HG03521 (cell line): Measurements from ENCODE around the gene FANCC.
"Not testable (repeated sequence)": the region's sequence is repeated elsewhere in the genome, so short reads cannot be mapped to it uniquely, and the experiment has no call there.

Experiments
- ATAC-seq: cut with Tn5 transposase; IDR thresholded peaks from one replicate; pipeline ENCODE4 v1.9.1; 2021; ENCODE audit warnings: mild to moderate bottlenecking, moderate library complexity; ENCODE audit not compliant: unreplicated experiment

The FANCC gene

DNA sequence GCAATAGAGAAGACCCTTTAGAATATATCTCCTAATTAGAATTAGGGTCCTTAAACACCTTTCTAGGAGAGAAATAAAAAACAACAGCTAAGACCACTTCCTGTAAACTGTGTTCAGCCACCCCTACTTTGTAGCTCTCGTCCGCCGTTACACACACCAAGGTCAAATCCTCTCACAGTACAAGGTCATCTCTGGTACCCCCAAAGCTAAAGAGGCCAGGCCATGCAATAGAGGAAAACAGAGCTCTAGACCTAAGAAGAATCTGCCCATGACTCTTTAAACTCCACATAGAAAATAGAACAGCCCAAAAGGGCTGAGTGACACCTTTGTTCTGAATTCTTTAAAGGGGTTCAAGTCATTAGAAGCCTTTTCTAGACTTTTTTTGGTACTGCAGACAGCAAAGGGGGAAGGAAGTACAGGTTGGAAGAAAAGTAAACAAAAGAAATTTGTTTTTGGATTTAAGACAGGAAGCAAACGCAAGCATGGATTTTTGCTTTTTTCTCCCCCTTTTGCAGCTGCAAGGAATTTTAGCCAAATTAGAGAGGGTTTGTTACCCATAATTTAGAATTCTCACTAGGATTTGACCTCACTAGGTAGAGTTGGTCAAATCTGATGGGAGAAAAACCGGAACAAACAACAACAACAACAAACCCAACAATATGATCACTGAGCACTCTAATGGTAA lies 13.4 kb upstream of the FANCC start:
- ATAC-seq: no peak

DNA sequence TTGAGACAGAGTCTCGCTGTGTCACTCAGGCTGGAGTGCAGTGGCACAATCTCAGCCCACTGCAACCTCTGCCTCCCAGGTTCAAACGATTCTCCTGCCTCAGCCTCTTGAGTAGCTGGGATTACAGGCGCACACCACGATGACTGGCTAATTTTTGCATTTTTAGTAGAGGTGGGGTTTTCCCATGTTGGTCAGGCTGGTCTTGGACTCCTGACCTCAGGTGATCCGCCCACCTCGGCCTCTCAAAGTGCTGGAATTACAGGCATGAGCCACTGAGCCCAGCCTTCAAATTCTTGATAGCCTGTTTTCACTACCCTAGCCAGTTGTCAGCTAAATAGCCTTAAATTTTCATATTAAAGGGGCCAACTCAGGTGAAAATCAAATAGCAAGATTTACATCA lies 11.6 kb upstream of the FANCC start:
- not testable (repeated sequence) for ATAC-seq

DNA sequence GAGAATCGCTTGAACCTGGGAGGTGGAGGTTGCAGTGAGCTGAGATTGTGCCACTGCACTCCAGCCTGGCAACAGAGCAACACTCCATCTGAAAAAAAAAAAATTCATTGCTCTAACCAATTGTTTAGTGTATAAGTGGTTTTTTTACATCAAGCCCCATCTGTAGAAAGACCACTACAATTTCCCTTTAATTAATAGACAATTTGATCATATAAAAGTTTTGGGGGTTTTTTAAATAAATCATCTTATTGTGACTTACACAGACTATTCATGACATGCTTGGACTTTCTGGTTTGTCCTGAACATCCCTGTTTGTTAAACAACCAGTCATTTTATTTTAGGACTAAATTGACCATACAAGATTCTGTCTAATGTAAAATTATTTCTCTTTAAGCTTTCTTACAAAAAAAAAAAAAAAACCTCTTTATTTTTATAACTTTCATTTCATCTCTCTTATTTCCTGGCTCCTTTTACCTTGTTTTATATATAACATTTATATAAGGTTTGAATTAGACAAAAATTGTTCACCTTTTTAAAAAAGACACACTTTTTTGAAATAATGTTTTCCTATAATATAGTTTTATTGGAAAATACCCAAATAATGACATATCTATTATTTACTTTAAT lies 9.8 kb upstream of the FANCC start:
- no peak for ATAC-seq

DNA sequence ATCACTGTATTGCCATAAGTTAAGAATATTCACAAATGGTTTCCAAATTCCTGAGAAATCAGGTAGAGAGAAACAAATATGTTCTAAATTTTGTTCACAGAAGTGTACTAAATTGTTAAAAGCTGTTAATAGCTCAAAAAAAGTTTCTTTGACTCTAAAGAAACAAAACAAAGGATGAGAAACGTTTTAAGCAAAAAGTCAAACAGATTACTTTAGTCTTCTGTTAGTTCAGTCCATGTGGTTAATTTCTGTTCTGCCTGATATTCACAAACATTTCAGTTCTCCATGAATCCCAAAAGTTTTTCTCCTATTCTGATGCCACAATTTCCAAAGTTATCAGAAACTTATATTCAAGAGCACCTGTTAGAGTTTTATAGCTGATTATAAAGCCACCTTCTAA lies 7.7 kb upstream of the FANCC start:
- ATAC-seq: no peak

DNA sequence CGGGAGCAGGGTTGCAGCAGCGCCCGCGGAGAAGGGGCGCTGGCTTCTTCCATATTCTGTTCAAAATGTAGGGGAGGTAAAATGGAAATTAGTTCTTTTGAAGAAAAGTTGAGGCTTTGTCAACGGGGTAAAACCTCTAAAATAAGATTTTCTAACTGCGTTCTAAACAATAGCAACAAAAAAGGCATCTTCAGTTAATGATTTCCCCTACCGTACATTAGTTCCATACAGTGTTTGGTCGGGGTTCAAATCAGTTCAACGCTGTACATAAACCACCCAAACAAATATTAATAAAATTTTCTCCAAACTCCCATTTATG lies 343 bp upstream of the FANCC start:
- ATAC-seq: no peak

DNA sequence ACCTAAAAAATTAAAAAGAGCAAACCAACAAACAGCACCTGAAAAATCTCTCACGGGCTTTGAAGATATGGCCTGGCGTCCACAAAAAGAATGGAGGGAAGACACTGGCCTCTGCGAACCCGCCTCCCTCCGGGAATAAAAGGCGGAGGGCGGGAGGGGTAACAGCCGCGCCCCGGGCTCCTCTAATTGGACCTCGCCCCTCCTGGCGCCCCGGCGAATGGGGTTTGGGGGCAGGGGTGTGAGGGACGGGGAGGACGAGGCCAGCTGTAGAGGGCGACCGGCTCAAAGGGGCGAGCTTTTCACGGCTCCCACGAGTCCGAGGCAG lies 753 bp downstream of the FANCC start:
- ATAC-seq: peak; percentile 39

DNA sequence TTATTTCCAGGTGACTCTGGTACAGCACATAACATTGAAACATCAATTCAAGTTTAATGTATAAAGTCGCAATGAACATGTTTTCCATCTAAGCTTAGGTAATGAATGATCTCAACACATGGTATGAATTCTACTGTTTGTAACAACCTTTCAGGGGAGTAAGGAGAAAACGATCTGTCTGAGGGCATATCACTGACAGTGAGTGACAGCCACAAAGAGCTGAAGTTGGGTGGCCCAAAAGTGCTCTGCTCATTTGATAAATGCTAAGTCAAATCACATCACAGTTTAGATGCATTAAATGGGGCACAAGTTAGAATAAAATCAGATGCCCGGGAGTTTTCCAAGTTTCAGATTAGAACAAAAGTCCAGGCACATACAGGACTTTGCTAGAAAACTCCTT lies 1.2 kb downstream of the FANCC start:
- ATAC-seq: no peak

DNA sequence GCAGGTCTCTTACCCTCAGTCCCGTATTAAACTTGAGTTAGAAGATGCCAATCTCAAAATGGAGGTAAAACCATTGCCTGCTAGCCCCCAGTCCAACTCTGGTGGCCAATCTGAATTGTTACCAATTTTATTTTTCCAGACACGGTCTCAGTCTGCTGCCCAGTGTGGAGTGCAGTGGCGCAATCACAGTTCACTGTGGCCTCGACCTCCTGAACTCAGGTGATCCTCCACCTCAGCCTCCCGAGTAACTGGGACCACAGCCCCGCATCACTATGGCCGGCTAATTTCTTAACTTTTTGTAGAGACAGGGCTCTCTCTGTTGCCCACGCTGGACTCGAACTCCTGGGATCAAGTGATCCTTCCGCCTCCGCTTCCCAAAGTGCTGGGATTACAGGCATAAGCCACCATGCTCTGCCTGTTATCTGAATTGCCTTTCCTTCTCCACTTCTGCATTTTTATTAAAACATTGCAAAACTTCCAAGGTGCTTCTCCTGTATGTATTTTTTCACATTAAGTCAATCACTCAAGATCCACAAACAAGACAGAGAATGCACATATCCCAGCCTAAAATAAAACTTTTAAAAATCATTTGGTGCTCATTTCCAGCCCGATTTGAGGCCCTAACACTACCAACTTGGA lies 2.3 kb downstream of the FANCC start:
- no peak for ATAC-seq

DNA sequence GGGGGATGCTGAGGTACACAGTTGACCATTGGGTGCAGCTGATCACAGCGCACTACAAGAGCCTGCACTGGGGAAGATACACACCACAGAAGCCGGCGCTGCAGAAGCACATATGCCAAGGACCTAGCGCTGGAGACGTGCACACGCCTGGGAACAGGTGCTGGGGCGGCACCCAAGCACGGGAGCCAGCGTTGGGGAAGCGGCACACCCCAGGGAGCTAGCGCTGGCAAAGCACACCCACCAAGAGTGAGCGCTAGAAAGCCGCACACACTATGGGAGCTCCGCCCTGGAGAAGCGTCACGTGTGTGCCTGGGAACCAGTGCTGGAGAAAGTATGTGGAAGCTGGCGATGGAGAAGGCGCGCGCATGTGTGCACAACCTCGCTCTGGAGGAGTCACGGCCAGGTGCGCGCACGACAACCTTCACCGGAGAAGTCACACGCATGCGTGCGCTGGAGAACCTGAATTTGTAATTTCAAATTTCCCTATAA lies 4.5 kb downstream of the FANCC start:
- ATAC-seq: no peak

DNA sequence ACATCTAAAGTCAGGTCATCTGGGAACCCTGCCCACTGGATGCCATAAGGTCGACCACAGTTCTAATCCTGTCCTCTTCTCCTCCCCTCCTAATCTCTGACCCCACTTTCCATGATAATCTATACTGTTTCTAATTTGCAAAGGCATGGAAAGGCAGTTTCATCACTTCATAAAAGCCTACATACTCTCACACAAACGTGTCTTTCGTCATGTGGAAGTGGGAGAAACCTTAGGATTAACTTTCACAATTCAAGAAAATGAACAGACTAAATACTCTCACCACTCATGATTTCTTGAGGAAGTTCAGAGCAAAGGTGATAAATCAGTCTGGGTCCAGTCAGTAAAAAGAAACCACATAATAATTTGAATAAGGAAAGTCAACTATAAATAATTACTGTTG lies 5.5 kb downstream of the FANCC start:
- ATAC-seq: no peak

DNA sequence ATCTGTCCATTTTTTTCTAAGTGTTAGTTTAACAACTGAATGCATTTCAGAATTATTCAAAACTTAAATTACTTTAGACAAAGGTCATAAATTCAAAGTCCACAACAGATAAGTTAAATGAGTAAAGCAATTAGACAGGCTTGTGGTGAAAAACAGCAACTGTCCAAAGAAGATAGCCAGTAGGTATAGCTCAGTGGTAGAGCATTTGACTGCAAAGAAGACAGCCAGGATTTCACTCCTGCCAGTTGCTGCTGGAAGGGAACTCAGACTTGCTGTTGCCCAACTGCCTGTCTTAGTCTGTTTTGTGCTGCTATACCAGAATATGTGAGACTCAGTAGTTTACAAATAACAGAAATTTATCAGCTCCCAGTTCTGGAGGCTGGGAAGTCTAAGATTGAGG lies 10.0 kb downstream of the FANCC start:
- ATAC-seq: no peak

DNA sequence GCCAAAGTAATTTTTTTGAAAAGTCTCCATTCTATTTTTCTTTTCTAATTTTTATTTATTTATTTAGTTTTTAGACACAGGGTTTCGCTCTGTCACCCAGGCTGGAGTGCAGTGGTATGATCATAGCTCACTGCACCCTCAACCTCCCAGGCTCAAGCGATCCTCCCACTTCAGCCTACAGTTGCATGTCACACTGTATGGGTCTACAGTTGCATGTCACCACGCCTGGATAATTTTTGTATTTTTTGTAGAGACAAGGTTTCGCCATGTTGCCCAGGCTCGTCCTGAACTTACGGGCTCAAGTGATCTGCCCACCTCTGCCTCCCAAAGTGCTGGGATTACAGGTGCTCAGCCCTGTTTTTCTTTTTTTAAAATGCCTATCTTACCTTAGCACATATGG lies 10.7 kb downstream of the FANCC start:
- ATAC-seq: no peak

DNA sequence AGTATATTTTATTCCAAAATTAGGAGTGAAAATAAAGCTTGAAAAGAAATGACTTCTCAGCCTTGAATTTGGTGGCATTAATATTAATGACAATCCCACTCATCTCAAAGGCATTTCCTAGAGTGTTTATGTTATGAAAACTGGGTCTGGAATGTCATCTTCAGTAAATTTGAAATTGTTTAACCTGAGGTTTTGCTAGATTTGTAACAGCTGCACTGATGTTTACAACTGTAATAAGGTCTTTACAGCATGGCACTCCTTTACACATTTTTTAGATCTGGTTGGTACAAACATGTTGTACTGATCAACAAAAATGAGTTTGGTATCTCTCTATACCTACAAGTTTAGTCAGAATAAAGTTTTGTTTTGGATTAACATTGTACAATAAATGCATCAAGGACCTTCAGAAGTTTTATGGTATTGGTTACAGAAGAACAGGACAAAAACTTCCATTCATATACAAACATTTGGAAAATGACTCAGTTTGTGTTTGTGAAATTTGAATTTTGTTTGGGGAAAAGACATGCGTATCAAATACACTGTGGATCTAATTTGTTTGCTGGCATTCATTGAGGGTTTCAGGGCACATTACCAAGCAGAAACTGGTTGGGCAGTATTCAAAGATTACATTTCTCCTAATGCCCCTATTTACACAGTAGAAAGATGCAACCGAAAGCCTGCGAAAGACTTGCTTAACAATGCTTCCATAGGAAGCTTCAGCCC lies 11.6 kb downstream of the FANCC start:
- ATAC-seq: no peak

DNA sequence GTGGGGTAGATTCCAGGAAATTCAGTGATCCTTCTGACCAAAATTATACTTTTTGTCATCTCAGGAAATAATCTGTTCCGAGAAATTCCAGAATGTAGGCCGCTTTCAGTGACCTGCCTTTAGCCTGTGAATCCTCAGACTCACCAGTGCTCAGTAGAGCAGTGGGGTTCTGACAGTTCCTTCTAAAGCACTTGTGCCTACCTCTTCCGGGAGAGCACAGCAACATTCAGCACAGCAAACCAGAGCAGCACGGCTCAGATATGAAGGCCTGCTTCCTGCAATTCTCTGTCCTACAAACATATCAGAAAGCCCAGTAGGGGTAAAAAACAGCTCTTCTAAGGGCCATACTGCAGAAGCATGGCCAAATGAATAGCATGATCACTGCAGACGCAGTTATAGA lies 15.0 kb downstream of the FANCC start:
- ATAC-seq: no peak

DNA sequence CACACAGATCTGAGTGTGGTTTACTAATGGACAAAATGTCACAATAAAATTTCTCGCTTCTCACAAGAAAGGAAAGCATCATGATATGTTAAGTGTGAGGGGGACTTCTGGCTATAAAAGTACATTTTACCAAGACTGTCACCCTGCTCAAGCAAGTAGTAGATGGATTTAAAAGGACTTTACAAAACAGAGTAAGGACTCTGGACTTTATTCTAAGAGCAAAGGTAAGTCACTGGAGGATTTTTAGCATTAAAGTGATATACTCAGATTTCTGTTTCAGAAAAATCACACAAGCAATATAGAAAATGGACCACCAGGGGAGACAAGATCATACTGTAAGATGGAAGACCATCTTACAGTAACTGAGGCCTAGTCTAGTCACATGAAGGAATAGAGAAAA lies 19.7 kb downstream of the FANCC start:
- ATAC-seq: no peak

DNA sequence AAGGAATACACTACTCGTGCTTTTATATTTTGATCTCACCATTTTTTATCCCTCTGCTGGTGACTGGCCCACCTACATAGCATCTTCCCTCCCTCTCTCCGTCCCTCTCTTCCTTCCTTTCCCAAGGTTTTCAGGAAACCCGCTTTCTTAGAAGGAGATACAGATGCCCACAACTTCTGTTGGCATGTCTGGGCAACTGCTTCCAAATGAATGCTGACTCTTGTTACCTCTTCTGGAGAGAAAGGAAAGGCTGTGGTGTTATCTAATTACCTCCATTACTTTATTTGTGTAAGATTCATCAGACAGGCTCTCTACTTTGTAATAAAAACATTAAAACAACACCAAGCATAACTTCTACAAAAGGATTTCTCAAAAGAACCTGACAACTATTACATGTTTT lies 20.2 kb downstream of the FANCC start:
- ATAC-seq: no peak

DNA sequence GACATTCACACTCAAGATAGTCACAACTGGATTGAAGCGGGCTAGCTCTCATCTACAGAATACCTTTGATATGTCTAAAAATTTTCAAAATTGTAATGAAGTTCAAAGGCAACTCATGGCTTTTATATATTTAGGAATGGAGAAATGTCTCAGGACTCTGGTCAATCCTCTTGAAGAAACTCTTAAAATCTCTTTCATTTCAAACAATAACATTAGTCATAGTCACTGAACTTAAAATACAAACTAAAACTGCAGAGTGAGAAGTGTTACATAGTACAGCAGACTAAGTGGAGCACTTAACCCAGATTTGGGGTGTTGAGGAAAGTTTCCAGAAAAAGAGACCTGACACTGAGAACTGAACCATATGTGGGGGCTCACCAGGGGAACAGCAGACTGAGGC lies 20.7 kb downstream of the FANCC start:
- ATAC-seq: no peak

DNA sequence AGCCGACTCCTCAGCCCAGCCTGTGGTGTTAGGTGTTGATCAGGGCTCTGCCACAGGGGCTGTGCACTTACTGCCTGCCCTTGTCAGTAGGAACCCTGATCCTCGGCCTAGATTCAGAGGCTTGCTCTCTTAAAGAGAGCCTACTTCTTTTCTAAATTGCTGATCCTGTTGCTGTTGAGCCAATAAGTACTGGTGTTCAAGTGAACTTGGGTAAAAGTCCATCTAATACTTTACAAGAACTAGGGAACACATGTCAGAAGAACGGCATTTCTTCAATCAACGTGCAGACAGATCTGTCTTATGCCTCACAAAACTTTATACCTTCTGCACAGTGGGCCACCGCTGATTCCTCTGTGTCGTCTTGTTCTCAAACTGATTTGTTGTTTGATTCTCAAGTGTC lies 24.2 kb downstream of the FANCC start:
- not testable (repeated sequence) for ATAC-seq

DNA sequence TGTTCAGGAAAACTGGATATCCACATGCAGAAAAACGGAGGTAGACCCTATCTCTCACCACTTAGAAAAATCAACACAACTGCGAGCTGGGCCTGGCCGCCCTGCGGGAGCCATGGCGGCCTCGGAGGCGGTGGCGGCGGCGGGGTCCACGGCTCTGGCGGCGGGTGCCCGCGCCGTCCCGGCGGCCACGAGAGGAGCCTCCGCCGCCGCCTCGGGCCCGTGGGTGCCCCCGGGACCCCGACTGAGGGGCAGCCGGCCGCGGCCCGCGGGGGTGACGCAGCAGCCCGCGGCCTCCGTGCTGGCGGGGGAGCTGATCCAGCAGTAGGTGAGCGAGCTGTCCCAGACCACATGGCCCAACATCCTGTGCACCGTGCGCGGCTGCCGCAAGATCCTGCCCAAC lies 25.3 kb downstream of the FANCC start:
- ATAC-seq: no peak

DNA sequence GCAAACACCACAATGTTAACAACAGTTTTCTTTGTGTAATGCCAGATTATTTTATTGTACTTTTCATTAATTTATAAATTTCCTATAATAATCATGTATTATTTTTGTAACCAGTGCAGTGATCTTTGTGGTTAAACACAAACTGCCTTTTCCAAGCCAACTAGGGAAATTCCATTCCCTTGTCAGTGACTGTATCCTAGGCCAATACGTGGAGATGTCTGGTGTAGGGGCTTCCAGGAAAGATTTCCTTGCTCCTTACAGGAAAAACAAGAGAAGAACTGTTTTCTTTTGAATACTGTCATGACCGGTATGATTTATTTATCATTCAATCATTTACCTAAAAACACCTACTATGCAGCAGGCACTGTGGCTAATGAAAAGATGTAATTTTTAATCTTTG lies 31.4 kb downstream of the FANCC start:
- ATAC-seq: no peak

DNA sequence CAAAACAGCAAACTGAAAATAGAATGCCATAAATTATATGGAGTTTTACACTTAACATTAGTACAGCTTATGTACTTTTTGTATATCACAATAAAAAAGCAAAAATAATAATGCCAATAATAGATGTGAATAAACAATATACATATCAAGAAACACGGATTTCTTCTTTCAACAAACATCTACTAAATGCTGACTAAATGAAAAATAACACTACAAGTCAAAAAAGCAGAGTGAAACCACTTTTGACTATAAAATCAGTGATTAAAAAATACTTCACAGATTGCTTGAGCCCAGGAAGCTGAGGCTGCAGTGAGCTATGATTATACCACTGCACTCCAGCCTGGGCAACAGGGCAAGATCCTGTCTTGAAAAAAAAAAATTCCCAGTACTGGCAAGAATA lies 32.2 kb downstream of the FANCC start:
- no peak for ATAC-seq
